HG02798 (cell line): ENCODE data around the gene RAPGEF6.
"Not testable (repeated sequence)": the region's sequence is repeated elsewhere in the genome, so short reads cannot be mapped to it uniquely, and the experiment has no call there.

ENCODE experiments used
- ATAC-seq: cut with Tn5 transposase; IDR thresholded peaks from one replicate; pipeline ENCODE4 v1.9.1; 2021; ENCODE audit warnings: mild to moderate bottlenecking; ENCODE audit not compliant: unreplicated experiment, poor library complexity

RAPGEF6 gene

GRCh38 chr5:131515348-131515747, 119.7 kb downstream of the RAPGEF6 start:
- ATAC-seq = no peak

GRCh38 chr5:131514316-131515283, 120.4 kb downstream of the RAPGEF6 start:
- no peak for ATAC-seq

GRCh38 chr5:131513780-131514179, 121.2 kb downstream of the RAPGEF6 start:
- ATAC-seq = peak; percentile 53

GRCh38 chr5:131511934-131512333, 123.1 kb downstream of the RAPGEF6 start:
- ATAC-seq = no peak

- no peak for ATAC-seq
These were observed 125.2 kb downstream of the RAPGEF6 start for GRCh38 chr5:131509801-131510200.

GRCh38 chr5:131505237-131505908, 129.7 kb downstream of the RAPGEF6 start:
- ATAC-seq = peak; percentile 64

GRCh38 chr5:131496400-131496713, 138.7 kb downstream of the RAPGEF6 start:
- peak; percentile 96 for ATAC-seq

GRCh38 chr5:131495536-131496399, 139.3 kb downstream of the RAPGEF6 start:
- no peak for ATAC-seq

GRCh38 chr5:131491749-131492148, 143.3 kb downstream of the RAPGEF6 start:
- ATAC-seq = no peak

- peak; percentile 91 for ATAC-seq
These were observed 146.6 kb downstream of the RAPGEF6 start for GRCh38 chr5:131488463-131488862.

- ATAC-seq = not testable (repeated sequence)
These were observed 147.7 kb downstream of the RAPGEF6 start for GRCh38 chr5:131487371-131487770.

GRCh38 chr5:131482617-131483016, 152.4 kb downstream of the RAPGEF6 start:
- no peak for ATAC-seq

GRCh38 chr5:131481569-131481968, 153.5 kb downstream of the RAPGEF6 start:
- no peak for ATAC-seq

- no peak for ATAC-seq
These were observed 159.5 kb downstream of the RAPGEF6 start for GRCh38 chr5:131475541-131475941.

GRCh38 chr5:131473731-131474130, 161.3 kb downstream of the RAPGEF6 start:
- ATAC-seq = no peak

- no peak for ATAC-seq
These were observed 168.8 kb downstream of the RAPGEF6 start for GRCh38 chr5:131466171-131466766.

GRCh38 chr5:131463656-131464055, 171.4 kb downstream of the RAPGEF6 start:
- no peak for ATAC-seq

GRCh38 chr5:131462454-131462853, 172.6 kb downstream of the RAPGEF6 start:
- ATAC-seq = no peak

- no peak for ATAC-seq
These were observed 173.3 kb downstream of the RAPGEF6 start for GRCh38 chr5:131461742-131462141.

- no peak for ATAC-seq
These were observed 174.0 kb downstream of the RAPGEF6 start for GRCh38 chr5:131460867-131461572.
